Lower leg skin (tissue), 4 donors: Measurements from ENCODE around the gene C1orf210. TPM values are rescaled to one million over a fixed set of nuclear protein-coding genes. Genes with fewer than 3 reads are reported as not detected.

Experiments
- DNase-seq, 2 donors: peaks; one replicate each; pipeline ENCODE4 v3.0.0-alpha.2; 2019; ENCODE audit warnings: low spot score in 2 of 2
- H3K4me3 ChIP-seq: fragments of 200-600 bp; sonication (generic); 2 replicates; pipeline ENCODE4 v1.5.1; 2017; ENCODE audit warnings: mild to moderate bottlenecking, low read depth; ENCODE audit not compliant: poor library complexity, severe bottlenecking
- POLR2A ChIP-seq, 2 donors: fragments of 450-650 bp; IDR thresholded peaks; one replicate each; pipeline ENCODE4 v1.6.1; 2016 to 2017; ENCODE audit warnings: antibody characterized with exemption in 2 of 2, mild to moderate bottlenecking in 1 of 2, moderate library complexity in 1 of 2
- WGBS, 2 donors: methylation state at CpG; one replicate each; pipeline ENCODE4 v1.1.5; 2018; 5-methylcytosine and 5-hydroxymethylcytosine counted together
- intact Hi-C: fragments of 100-400 bp; cut with DNase I; formaldehyde crosslinking; loops from one replicate; pipeline ENCODE4 v1.15.0; 2023; ENCODE audit warnings: low total_unique reads
- total RNA-seq, 4 donors: library from RNA; depleted of rRNA; stranded (reverse); fragments of >200 nt; gene quantifications; one replicate each; pipeline ENCODE4 v1.1.0, GENCODE V29; 2016
- TF ChIP-seq, protein P1 (sequence below), 3 donors: fragments of 450-650 bp; IDR thresholded peaks; one replicate each; pipeline ENCODE4 v1.5.1; 2016; ENCODE audit warnings: antibody characterized with exemption in 3 of 3, mild to moderate bottlenecking in 3 of 3, moderate library complexity in 2 of 3

C1orf210 gene
- total RNA-seq, 4 donors from 2014 or later: 16.1 to 28.2 (median 25.4) TPM

DNA sequence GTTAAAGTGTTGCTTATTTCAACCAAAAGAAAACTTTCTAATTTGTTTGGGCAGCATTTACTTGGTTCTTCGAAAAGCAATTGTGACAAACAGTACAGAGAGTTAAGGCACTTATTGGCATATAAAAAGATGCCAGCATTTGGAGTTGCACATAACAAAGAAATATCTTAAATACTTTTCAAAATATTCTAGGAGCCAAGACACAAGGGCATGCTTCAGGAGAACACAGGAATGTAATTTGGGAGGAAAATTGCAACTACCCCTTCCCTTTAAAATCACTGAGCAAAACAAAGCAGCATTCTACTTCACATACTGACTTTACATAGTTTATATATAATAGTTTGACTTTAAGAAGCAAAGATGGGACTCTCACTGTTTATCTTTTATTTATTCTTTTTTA, 10.8 kb upstream of the C1orf210 start:
- DNase-seq: no peak
- H3K4me3 ChIP-seq: no peak overlapping the region
- WGBS, 2 donors: 46 to 47% methylated on average over 1 of the region's 1 CpG
- intact Hi-C loops: no loop called here
- TF ChIP-seq, protein P1, sequence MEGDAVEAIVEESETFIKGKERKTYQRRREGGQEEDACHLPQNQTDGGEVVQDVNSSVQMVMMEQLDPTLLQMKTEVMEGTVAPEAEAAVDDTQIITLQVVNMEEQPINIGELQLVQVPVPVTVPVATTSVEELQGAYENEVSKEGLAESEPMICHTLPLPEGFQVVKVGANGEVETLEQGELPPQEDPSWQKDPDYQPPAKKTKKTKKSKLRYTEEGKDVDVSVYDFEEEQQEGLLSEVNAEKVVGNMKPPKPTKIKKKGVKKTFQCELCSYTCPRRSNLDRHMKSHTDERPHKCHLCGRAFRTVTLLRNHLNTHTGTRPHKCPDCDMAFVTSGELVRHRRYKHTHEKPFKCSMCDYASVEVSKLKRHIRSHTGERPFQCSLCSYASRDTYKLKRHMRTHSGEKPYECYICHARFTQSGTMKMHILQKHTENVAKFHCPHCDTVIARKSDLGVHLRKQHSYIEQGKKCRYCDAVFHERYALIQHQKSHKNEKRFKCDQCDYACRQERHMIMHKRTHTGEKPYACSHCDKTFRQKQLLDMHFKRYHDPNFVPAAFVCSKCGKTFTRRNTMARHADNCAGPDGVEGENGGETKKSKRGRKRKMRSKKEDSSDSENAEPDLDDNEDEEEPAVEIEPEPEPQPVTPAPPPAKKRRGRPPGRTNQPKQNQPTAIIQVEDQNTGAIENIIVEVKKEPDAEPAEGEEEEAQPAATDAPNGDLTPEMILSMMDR (IDR thresholded peaks at IDR 0.05): no peak
- TF ChIP-seq POLR2A (IDR thresholded peaks at IDR 0.05): no peak

DNA sequence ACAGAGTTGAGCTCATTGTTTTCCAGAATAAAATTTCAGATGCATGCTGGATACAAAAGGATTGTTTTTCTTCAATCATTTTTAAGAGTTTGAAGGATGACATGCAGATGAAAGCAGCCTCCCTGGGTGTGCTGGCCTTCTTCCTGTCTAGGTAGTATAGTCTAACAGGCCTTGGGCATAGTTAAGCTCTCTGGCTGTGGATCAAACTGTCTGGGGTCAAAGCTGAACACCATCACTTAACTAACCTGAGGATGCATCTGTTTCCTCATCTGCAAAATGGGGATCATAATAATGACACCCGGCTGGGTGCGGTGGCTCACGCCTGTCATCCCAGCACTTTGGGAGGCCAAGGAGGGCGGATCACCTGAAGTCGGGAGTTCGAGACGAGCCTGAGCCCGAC, 9.4 kb upstream of the C1orf210 start:
- WGBS, 2 donors: 82 to 90% methylated on average over 8 of the region's 8 CpGs
- TF ChIP-seq, protein P1 (IDR thresholded peaks at IDR 0.05): no peak
- no peak for TF ChIP-seq POLR2A (IDR thresholded peaks at IDR 0.05)
- intact Hi-C loops: no loop called here
- no peak for DNase-seq
- no peak overlapping the region for H3K4me3 ChIP-seq

DNA sequence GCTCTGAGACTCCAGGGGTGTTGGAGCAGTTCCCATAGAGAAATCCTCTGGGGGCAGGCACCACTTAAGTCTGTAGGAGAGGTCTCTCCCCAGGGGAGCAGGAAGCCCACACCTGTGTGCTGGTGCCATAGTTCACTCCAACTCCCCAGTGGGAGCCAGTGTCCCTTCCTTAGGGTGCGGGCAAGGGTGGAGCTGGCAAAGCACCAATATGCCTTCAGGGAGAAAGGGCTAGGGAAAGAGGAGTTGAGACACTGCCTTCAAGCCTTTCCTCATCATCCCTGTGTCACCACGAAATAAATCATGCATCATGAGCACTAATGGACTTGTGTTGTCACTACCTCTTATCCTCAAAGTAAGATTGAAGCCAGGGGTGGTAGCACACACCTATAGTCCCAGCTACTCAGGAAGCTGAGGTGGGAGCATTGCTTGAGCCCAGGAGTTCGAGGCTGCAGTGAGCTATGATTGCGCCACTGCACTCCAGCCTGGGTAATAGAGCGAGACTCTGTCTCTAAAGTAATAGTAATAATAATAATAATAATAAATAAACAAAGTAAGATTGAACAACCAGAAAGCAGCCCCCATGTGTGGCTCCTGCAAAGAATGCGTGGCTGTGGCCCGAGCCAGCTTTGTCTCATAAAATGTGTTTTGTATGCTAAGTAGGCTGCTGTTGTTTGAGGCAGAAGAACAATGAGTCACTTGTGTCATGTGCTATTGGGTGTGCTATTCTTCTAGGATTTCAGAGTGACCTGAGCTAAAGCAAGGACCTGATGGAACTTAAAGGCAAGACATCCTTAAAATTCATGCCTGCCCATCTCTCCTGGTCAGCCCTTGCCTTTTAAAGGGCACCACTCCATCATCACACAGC, 8.7 kb upstream of the C1orf210 start:
- peak in 1 of 2 donors; percentile 38 for DNase-seq
- WGBS, 2 donors: 64% methylated on average over 7 of the region's 7 CpGs
- no peak for TF ChIP-seq POLR2A (IDR thresholded peaks at IDR 0.05)
- TF ChIP-seq, protein P1 (IDR thresholded peaks at IDR 0.05): no peak
- no peak overlapping the region for H3K4me3 ChIP-seq
- intact Hi-C loops: no loop called here

DNA sequence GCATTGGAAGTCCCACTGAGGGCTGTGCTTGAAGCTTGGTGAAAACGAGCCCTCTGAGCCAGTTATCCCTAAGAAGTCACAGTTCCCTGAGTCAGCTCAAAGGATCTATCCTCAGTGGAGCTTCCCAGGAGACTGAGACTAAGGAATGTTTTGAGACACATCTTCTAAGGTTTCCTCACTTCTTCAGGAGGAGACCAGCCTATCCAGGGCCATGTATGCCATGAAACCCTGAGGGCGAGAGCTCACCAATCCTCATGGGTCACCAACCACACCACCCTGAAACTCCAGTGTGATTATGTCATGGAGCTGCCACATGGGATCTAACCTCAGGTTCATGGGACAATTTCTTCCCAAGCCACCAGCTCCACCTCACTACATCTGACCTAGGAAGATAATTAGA, 7.8 kb upstream of the C1orf210 start:
- intact Hi-C loops: no loop called here
- no peak for DNase-seq
- WGBS, 2 donors: 90% methylated on average over 2 of the region's 2 CpGs
- no peak for TF ChIP-seq POLR2A (IDR thresholded peaks at IDR 0.05)
- TF ChIP-seq, protein P1 (IDR thresholded peaks at IDR 0.05): no peak
- H3K4me3 ChIP-seq: no peak overlapping the region

DNA sequence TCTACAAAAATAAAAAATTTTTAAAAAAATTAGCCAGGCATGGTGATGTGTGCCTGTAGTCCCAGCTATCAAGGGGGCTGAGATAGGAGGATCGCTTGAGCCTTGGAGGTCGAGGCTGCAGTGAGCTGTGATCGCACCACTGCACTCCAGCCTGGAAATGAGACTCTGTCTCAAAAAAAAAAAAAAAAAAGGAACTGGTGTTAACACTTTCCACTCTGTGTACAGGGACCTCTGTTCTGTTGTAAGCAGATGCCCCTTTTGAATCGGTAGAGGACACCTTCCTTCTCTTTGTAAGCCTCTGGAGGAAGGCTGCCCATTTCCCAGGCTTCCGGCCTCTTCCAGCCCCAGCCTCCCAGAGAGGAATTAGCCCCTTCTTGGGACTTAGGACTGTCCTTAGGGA, 7.3 kb upstream of the C1orf210 start:
- 76 to 78% methylated on average over 5 of the region's 5 CpGs for WGBS, 2 donors
- DNase-seq: no peak
- TF ChIP-seq POLR2A (IDR thresholded peaks at IDR 0.05): no peak
- TF ChIP-seq, protein P1 (IDR thresholded peaks at IDR 0.05): no peak
- intact Hi-C loops: no loop called here
- no peak overlapping the region for H3K4me3 ChIP-seq
